Measurements from ENCODE around the gene SPEM3.
"Not testable (repeated sequence)": the region's sequence is repeated elsewhere in the genome, so short reads cannot be mapped to it uniquely, and the experiment has no call there.

The SPEM3 gene

DNA sequence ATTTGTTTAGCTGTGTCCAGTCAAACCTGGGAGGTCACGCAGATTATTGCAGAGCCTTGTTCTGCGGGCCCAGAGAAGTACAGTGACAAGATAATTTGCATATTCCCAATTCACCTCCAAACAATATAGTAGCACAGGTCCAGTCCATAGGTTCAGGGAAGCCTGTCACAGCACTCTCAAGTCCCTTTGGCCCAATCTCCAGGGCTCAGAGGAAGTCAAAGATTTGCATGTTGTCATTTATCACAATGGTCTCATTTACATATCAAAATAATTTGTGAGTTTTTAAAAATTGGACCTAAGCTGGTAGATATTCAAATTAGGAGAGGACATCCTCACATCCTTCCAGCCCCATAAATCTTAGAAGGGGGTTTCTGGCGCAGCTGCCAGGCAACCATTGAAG is 38.8 kb downstream of the SPEM3 start:
- DNase-seq (ENCODE audit: low spot score) = no peak
- peak overlapping the region in 1 of 2 donors; percentile 80 for H3K27ac ChIP-seq
- no peak overlapping the region for H3K4me3 ChIP-seq
- TF ChIP-seq, protein P1, sequence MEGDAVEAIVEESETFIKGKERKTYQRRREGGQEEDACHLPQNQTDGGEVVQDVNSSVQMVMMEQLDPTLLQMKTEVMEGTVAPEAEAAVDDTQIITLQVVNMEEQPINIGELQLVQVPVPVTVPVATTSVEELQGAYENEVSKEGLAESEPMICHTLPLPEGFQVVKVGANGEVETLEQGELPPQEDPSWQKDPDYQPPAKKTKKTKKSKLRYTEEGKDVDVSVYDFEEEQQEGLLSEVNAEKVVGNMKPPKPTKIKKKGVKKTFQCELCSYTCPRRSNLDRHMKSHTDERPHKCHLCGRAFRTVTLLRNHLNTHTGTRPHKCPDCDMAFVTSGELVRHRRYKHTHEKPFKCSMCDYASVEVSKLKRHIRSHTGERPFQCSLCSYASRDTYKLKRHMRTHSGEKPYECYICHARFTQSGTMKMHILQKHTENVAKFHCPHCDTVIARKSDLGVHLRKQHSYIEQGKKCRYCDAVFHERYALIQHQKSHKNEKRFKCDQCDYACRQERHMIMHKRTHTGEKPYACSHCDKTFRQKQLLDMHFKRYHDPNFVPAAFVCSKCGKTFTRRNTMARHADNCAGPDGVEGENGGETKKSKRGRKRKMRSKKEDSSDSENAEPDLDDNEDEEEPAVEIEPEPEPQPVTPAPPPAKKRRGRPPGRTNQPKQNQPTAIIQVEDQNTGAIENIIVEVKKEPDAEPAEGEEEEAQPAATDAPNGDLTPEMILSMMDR (IDR thresholded peaks at IDR 0.05) = no peak

GRCh38 chr17:7468290-7468689 is 39.6 kb downstream of the SPEM3 start:
- H3K27ac ChIP-seq = no peak overlapping the region
- H3K4me3 ChIP-seq = no peak overlapping the region
- TF ChIP-seq, protein P1 (IDR thresholded peaks at IDR 0.05) = no peak
- no peak for DNase-seq (ENCODE audit: low spot score)

DNA sequence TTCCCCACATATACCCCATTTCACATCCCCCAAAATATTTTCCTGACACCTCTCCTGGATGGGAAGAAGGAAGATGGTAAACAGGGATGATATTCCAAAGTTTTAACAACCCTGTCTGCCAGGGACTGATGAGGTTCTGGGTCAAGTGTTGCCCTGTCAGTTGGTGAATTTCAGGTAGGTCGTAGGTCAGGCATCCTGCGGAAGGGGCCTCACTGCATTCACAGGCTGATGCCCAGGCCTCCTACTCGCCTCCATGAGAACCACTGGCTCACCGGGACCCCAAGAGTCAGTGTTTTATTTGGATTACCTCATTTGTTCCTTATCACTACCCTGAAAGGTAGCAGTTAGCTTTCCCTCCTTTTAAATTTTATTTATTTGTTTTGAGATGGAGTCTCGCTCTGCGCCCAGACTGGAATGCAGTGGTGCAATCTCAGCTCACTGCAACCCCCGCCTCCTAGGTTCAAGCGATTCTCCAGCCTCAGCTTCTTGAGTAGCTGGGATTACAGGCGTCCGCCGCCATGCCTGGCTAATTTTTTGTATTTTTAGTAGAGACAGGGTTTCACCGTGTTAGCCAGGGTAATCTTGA is 40.2 kb downstream of the SPEM3 start:
- no peak for DNase-seq (ENCODE audit: low spot score)
- Histone ChIP-seq H3K27ac (no peak overlapping the region), H3K4me3 (no peak overlapping the region)
- TF ChIP-seq, protein P1 (IDR thresholded peaks at IDR 0.05) = no peak

DNA sequence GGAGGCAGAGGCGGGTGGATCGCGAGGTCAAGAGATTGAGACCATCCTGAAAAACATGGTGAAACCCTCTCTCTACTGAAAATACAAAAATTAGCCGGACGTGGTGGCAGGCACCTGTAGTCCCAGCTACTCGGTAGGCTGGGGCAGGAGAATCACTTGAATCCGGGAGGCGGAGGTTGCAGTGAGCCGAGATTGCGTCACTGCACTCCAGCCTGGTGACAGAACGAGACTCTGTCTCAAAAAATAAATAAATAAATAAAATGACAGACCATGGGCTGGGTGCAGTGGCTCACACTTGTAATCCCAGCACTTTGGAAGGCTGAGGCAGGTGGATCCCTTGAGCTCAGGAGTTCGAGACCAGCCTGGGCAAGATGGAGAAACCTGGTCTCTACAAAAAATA is 41.2 kb downstream of the SPEM3 start:
- H3K4me3 ChIP-seq; H3K27ac ChIP-seq; DNase-seq (ENCODE audit: low spot score): not testable (repeated sequence)

GRCh38 chr17:7470457-7470973 is 41.9 kb downstream of the SPEM3 start:
- not testable (repeated sequence) for H3K27ac ChIP-seq; DNase-seq (ENCODE audit: low spot score); H3K4me3 ChIP-seq

- DNase-seq (ENCODE audit: low spot score) = no peak
- Histone ChIP-seq H3K27ac (no peak overlapping the region), H3K4me3 (no peak overlapping the region)
- TF ChIP-seq, protein P1 (IDR thresholded peaks at IDR 0.05) = no peak
Measured at GRCh38 chr17:7471729-7472128, 43.1 kb downstream of the SPEM3 start.

- not testable (repeated sequence) for DNase-seq (ENCODE audit: low spot score); H3K27ac ChIP-seq; H3K4me3 ChIP-seq
Measured at GRCh38 chr17:7474767-7475166, 46.1 kb downstream of the SPEM3 start.

DNA sequence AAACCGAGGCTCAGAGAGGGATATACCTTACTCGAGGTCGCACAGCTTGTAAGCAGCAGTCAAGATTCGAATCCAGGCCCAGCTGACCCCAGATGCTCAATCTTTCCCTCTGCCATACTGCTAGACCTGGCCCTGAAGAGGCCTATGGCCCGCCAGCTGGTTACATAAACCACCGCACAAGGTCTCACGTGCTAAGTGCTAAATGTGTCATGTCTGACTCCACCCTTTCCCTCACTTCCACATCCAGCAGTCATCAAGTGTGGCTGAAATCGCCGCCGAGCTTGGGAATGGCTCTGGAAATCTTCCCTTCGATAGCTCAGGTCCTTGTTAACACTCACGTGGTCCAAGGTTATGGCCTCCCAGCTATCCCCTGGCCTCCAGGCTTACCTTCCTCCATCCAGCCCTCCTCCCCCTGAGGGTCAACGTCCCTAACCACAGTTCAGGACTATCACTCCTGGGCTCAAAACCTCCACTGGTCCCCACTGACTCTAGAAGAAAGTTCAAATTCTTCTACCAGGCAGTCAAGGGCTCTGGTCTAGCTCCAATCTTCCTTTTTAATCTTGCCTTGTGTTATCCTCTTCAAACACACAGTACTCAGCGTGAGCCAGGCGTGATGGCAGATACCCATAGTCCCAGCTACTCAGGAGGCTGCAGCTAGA is 47.2 kb downstream of the SPEM3 start:
- Histone ChIP-seq H3K4me3 (peak overlapping the region; percentile 96), H3K27ac (peak overlapping the region; percentile 33 to 100)
- DNase-seq (ENCODE audit: low spot score) = no peak
- TF ChIP-seq, protein P1 (IDR thresholded peaks at IDR 0.05) = no peak

Data from coronary artery (tissue), 2 donors.